ENCODE measurements around the gene DCUN1D1. TPM values are rescaled to one million over a fixed set of nuclear protein-coding genes. Genes with fewer than 3 reads are reported as not detected.

DCUN1D1 gene
- 20.4 and 25.5 TPM in 2 replicates for total RNA-seq

DNA sequence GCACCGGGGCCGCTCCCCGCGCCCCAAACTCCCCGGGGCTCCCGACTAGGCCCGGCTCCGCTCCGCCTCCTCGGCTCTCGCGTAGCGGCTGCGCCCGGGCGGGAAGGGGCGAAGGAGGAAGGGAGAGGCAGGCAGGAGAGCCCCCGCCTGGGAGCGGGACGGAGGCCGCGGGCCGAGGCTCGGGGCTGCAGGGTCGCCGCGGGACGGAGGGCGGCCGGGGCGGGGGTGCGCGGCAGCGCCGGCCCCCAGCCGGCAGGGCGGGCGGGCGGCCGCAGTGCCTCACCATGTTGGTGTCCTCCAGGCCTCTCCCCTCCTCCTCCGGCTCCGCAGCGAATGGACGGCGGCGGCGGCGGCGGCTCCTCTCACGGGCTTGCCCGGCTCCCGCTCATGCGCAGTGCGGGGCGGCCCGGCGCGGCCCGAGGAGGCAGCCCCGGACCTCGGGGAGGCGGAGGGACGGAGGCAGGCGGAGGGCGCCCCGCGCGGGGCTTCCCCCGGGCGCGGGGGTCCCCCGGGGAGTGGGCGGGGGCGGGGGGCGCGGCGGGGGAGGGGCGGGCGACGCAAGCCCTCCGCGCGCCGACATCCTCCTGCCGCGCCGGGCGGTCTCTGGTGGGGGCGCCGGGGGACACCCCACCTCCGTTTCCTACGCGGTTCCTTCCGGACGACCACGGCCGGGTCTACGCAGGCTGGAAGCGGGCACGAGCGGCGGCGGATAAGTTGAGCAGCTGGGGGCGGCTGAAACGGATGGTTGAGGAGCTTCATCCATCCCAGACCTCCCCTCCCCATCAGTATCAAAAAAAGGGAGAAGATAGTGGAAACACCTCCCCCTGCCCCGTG, at the start of gene DCUN1D1:
Gene DCUN1D1, minus strand, starts transcription at position 335 of the 834 bp plus-strand sequence. Its CDS starts 49 bp downstream, at position 286.

Other genes with a start within 250 kb of the DCUN1D1 start
- gene ATP11B, start 187.0 kb downstream of the DCUN1D1 start, total RNA-seq, result 26.5 and 35.3 TPM in 2 replicates
- gene MCCC1, start 119.0 kb upstream of the DCUN1D1 start, total RNA-seq, result 9.7 and 9.9 TPM in 2 replicates
- 0.16 TPM in 1 of 2 replicates, not detected in the other for gene LAMP3, start 182.2 kb upstream of the DCUN1D1 start, total RNA-seq